ENCODE measurements around the gene HIVEP2.

- TF ChIP-seq CTCF (IDR thresholded peaks at IDR 0.05; ENCODE audit: insufficient read depth, low read length), result no peak
- TF ChIP-seq GABPA (IDR thresholded peaks at IDR 0.05; ENCODE audit: low read depth), result no peak
- TF ChIP-seq POLR2AphosphoS5 (IDR thresholded peaks at IDR 0.05; ENCODE audit: low read depth), result no peak
Measured at GRCh38 chr6:142893088-142893487, 51.9 kb downstream of the HIVEP2 start.

Data from HL-60 (cell line).